IMR-90 (cell line): ENCODE measurements around the gene NDUFS2. TPM values are rescaled to one million over a fixed set of nuclear protein-coding genes. Genes with fewer than 3 reads are reported as not detected.
A peak's percentile ranks its signal among the peaks of the same experiment; 100 is the strongest.

Experiments
- ATAC-seq: fragments of 200-7000 bp; cut with Tn5 transposase; 2 replicates; pipeline ENCODE4 v1.9.1; 2020; ENCODE audit warnings: low read depth, mild to moderate bottlenecking, moderate library complexity
- BruUV-seq: library from RNA; stranded (reverse); fragments of 400-500 nt; replicated peaks from 2 replicates; lab custom pipeline; 2021; lab: Mats Ljungman, UMichigan
- CTCF ChIA-PET: fragments of 300-600 bp; formaldehyde crosslinking; extraction: SDS; loops from one replicate; lab custom pipeline; 2021; ENCODE audit warnings: antibody characterized with exemption; lab: Yijun Ruan, JAX
- POLR2A ChIA-PET: fragments of 300-600 bp; sonication (Branson Sonifier 250); formaldehyde crosslinking; loops from one replicate; lab custom pipeline; 2022; ENCODE audit warnings: antibody characterized with exemption; ENCODE audit not compliant: unreplicated experiment; lab: Charles Lee
- DNase-seq: peaks from one replicate; pipeline ENCODE4 v3.0.0; 2013
- H2AFZ ChIP-seq: replicated peaks from 2 replicates; pipeline ENCODE3; 2013; ENCODE audit warnings: low read length, mild to moderate bottlenecking; ENCODE audit not compliant: poor library complexity
- H2AK5ac ChIP-seq: 2 replicates; pipeline ENCODE4 v1.6.1; 2013; ENCODE audit warnings: low read depth, low read length, inconsistent platforms
- H2AK9ac ChIP-seq: replicated peaks from 2 replicates; pipeline ENCODE3; 2013; ENCODE audit warnings: mild to moderate bottlenecking, low read depth, low read length, moderate library complexity; ENCODE audit not compliant: poor library complexity
- H2BK120ac ChIP-seq: 2 replicates; pipeline ENCODE4 v1.6.1; 2013; ENCODE audit warnings: low read depth, low read length, inconsistent platforms
- H2BK15ac ChIP-seq: 3 replicates; pipeline ENCODE4 v1.6.1; 2013; ENCODE audit warnings: low read depth, low read length, inconsistent platforms
- H2BK20ac ChIP-seq: 2 replicates; pipeline ENCODE4 v1.6.1; 2013; ENCODE audit warnings: low read depth, mild to moderate bottlenecking, inconsistent platforms, low read length, moderate library complexity
- H2BK5ac ChIP-seq: 2 replicates; pipeline ENCODE4 v1.6.1; 2013; ENCODE audit warnings: mild to moderate bottlenecking, low read depth, low read length, inconsistent platforms; ENCODE audit not compliant: poor library complexity, severe bottlenecking
- H3K14ac ChIP-seq: replicated peaks from 2 replicates; pipeline ENCODE4 v1.6.1; 2013; ENCODE audit warnings: low read depth, low read length, inconsistent platforms
- H3K18ac ChIP-seq: 2 replicates; pipeline ENCODE4 v1.6.1; 2013; ENCODE audit warnings: low read depth, low read length, control low read depth
- H3K23ac ChIP-seq: 2 replicates; pipeline ENCODE4 v1.6.1; 2013; ENCODE audit warnings: low read depth, low read length, inconsistent platforms
- H3K27ac ChIP-seq: 2 replicates; pipeline ENCODE4 v1.5.1; 2013; ENCODE audit warnings: mild to moderate bottlenecking, control low read depth, low read length; ENCODE audit not compliant: insufficient read depth
- H3K27me3 ChIP-seq: 2 replicates; pipeline ENCODE4 v1.6.1; 2013; ENCODE audit warnings: low read length; ENCODE audit not compliant: control insufficient read depth, insufficient read depth
- H3K36me3 ChIP-seq: 2 replicates; pipeline ENCODE4 v1.6.1; 2013; ENCODE audit warnings: low read length, mixed read lengths; ENCODE audit not compliant: control insufficient read depth, insufficient read depth
- H3K4ac ChIP-seq: 2 replicates; pipeline ENCODE4 v1.6.1; 2013; ENCODE audit warnings: low read depth, low read length, inconsistent platforms
- H3K4me1 ChIP-seq: 2 replicates; pipeline ENCODE4 v1.6.1; 2013; ENCODE audit warnings: low read length, mixed read lengths; ENCODE audit not compliant: control insufficient read depth, insufficient read depth
- H3K4me2 ChIP-seq: 2 replicates; pipeline ENCODE4 v1.6.1; 2013; ENCODE audit warnings: low read depth, mild to moderate bottlenecking, control low read depth, low read length, moderate library complexity
- H3K4me3 ChIP-seq: 2 replicates; pipeline ENCODE4 v1.5.1; 2013; ENCODE audit warnings: low read depth, mild to moderate bottlenecking, control low read depth, low read length, moderate library complexity; ENCODE audit not compliant: insufficient read depth
- H3K56ac ChIP-seq: 2 replicates; pipeline ENCODE4 v1.6.1; 2013; ENCODE audit warnings: low read length, inconsistent platforms; ENCODE audit not compliant: insufficient read depth; ENCODE audit errors: extremely low read depth
- H3K79me1 ChIP-seq, 2 experiments: 2 replicates each; pipeline ENCODE4 v1.6.1; 2013; ENCODE audit warnings: low read length in 2 of 2, inconsistent platforms in 1 of 2, low read depth in 1 of 2
- H3K9ac ChIP-seq: 2 replicates; pipeline ENCODE4 v1.6.1; 2013; ENCODE audit warnings: low read depth, low read length, control low read depth
- H3K9me1 ChIP-seq: 2 replicates; pipeline ENCODE4 v1.6.1; 2013; ENCODE audit warnings: low read length, inconsistent platforms; ENCODE audit not compliant: insufficient read depth
- H3K9me3 ChIP-seq: 2 replicates; pipeline ENCODE4 v1.6.1; 2013; ENCODE audit warnings: low read length; ENCODE audit not compliant: control insufficient read depth, insufficient read depth
- H4K20me1 ChIP-seq: 2 replicates; pipeline ENCODE4 v1.6.1; 2013; ENCODE audit warnings: low read length, inconsistent platforms; ENCODE audit not compliant: insufficient read depth
- H4K5ac ChIP-seq: 2 replicates; pipeline ENCODE4 v1.6.1; 2013; ENCODE audit warnings: mild to moderate bottlenecking, low read depth, low read length, control low read depth
- H4K8ac ChIP-seq, 2 experiments: 2 replicates each; pipeline ENCODE4 v1.6.1; 2013; ENCODE audit warnings: low read depth in 2 of 2, low read length in 2 of 2, control low read depth in 1 of 2, inconsistent platforms in 1 of 2
- H4K91ac ChIP-seq: 2 replicates; pipeline ENCODE4 v1.6.1; 2013; ENCODE audit warnings: low read depth, low read length, inconsistent platforms; ENCODE audit not compliant: insufficient read depth
- BHLHE40 ChIP-seq: fragments of 150-350 bp; IDR thresholded peaks from 2 replicates; pipeline ENCODE4 v1.6.1; 2016; ENCODE audit warnings: mild to moderate bottlenecking, low read depth, low read length
- FOS ChIP-seq: fragments of 150-350 bp; IDR thresholded peaks from 2 replicates; pipeline ENCODE4 v1.6.1; 2016; ENCODE audit warnings: low read depth, low read length
- MXI1 ChIP-seq: IDR thresholded peaks from 2 replicates; pipeline ENCODE4 v1.6.1; 2012; ENCODE audit warnings: low read depth, mild to moderate bottlenecking, low read length, moderate library complexity, borderline replicate concordance
- WGBS, 2 experiments: methylation state at CpG; one replicate each; pipeline versions ENCODE4 v1.1.5 to v1.1.7; 2013; ENCODE audit warnings: missing lambda C conversion rate in 2 of 2; ENCODE audit not compliant: insufficient read length in 1 of 2; ENCODE audit errors: extremely low coverage in 2 of 2; 5-methylcytosine and 5-hydroxymethylcytosine counted together
- dilution Hi-C: fragments of 300-500 bp; cut with HindIII; formaldehyde crosslinking; loops from one replicate; pipeline ENCODE4 v1.14.3; 2018; ENCODE audit warnings: low sequenced_read_pairs; ENCODE audit not compliant: unreplicated experiment
- in situ Hi-C: fragments of 300-500 bp; cut with MboI; formaldehyde crosslinking; loops from 3 replicates; pipeline ENCODE4 v1.14.3; 2019; ENCODE audit warnings: low sequenced_read_pairs, inconsistent platforms, mixed read lengths
- intact Hi-C: fragments of 100-400 bp; cut with micrococcal nuclease; formaldehyde crosslinking; loops from 2 replicates; pipeline ENCODE4 v1.10.0; 2022
- polyA plus RNA-seq, 3 experiments: library from polyadenylated mRNA; depleted of rRNA; stranded (reverse); fragments of >200 nt; gene quantifications; 2 replicates each; pipeline ENCODE4 v1.2.3, GENCODE V29; 2012; ENCODE audit warnings: low replicate concordance in 1 of 3
- total RNA-seq: library from RNA; depleted of rRNA; stranded (reverse); fragments of >200 nt; gene quantifications from 2 replicates; pipeline ENCODE4 v1.2.3, GENCODE V29; 2012

The NDUFS2 gene
- total and polyA plus RNA-seq, 2 of the 4 experiments (the other 2 are of a cell fraction): 85.5 to 101 TPM

DNA sequence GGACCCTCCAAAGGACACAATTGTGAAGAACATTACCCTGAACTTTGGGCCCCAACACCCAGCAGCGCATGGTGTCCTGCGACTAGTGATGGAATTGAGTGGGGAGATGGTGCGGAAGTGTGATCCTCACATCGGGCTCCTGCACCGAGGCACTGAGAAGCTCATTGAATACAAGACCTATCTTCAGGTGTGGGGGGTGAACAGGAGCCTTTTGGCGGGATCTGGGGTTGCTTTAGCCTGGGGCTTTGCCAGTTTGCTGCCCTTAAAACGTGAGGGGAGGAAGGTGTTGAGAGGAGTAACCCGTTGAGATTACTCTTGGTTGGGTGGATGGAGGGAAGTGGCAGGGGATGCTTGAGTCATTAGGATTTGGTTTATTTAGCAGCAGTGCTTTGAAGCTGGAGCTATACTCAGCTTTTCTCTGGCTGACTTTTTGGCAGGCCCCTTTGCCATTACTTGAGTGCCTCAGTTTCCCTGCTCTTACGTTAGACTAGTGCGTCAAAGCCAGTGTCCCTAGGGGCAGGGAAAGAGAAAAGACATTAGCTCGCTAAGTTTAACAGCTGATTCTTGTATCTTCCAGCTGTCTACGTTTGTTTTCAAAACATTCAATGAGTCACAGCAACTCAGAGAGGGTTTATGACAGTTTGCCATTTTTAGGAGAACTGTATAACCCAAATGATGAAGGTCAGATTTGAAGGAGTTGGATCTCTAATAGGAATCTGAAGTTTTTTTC, 4.4 kb downstream of the NDUFS2 start:
- peak overlapping the region; percentile 62 for H3K4me2 ChIP-seq

More for the DNA sequence above, 4.4 kb downstream of the NDUFS2 start:
- H3K4me3 ChIP-seq: no peak overlapping the region
- in situ Hi-C loops: no loop called here
- H3K18ac ChIP-seq: peak overlapping the region; percentile 22; the same call in 1 of the 2 replicates
- ATAC-seq: peak; percentile 18
- H3K23ac ChIP-seq: no peak overlapping the region
- POLR2A ChIA-PET: no interaction called here
- intact Hi-C loops: no loop called here
- no peak overlapping the region for H4K5ac ChIP-seq
- dilution Hi-C loops: no loop called here
- H2BK15ac ChIP-seq: no peak overlapping the region
- H2AFZ ChIP-seq: no peak overlapping the region
- CTCF ChIA-PET: interaction anchor here (0.7 to 1.1 kb wide), 3 partner anchors 11 to 175 kb away, joined by 3 to 4 read pairs (median 3); no protein-coding TSS in a partner anchor
- peaks cover 11% of the 10 kb centered on the region for H3K9me1 ChIP-seq
- H3K4me1 ChIP-seq: peaks cover 12% of the 10 kb centered on the region
- no peak overlapping the region for H3K14ac ChIP-seq
- H3K9me3 ChIP-seq: no peaks in the 10 kb centered on the region
- H2BK120ac ChIP-seq: no peak overlapping the region
- peak; percentile 54; the same call in 1 of the 2 replicates for TF ChIP-seq FOS
- TF ChIP-seq BHLHE40: peak; percentile 9; the same call in 1 of the 2 replicates
- TF ChIP-seq MXI1: no peak
- peaks cover 29% of the 10 kb centered on the region for H3K36me3 ChIP-seq
- H4K8ac ChIP-seq: peak overlapping the region in 1 of 2 experiments; percentile 2; a peak in 1 of 4 replicates
- no peaks in the 10 kb centered on the region for H3K27me3 ChIP-seq
- peaks cover 28 to 54% of the 10 kb centered on the region in 2 experiments for H3K79me1 ChIP-seq
- no peak overlapping the region for H4K91ac ChIP-seq
- peak; percentile 71 for DNase-seq
- H2BK5ac ChIP-seq: peak overlapping the region; percentile 10
- H3K56ac ChIP-seq: no peak overlapping the region
- BruUV-seq: no TSS peak
- H3K9ac ChIP-seq: no peak overlapping the region
- H2BK20ac ChIP-seq: no peak overlapping the region
- peak overlapping the region; percentile 68; the same call in 1 of the 2 replicates for H3K27ac ChIP-seq
- H2AK5ac ChIP-seq: no peak overlapping the region; the same call in 1 of the 2 replicates
- H3K4ac ChIP-seq: no peak overlapping the region
- WGBS, 2 experiments: 95% methylated on average over 4 of the region's 12 CpGs; no CpG with 5 or more reads in 1 of the 2 experiments
- H4K20me1 ChIP-seq: peaks cover 12% of the 10 kb centered on the region
- H2AK9ac ChIP-seq: no peak overlapping the region
